ENCODE data around the gene TP53RK.
A peak's percentile ranks its signal among the peaks of the same experiment; 100 is the strongest.

The TP53RK gene

DNA sequence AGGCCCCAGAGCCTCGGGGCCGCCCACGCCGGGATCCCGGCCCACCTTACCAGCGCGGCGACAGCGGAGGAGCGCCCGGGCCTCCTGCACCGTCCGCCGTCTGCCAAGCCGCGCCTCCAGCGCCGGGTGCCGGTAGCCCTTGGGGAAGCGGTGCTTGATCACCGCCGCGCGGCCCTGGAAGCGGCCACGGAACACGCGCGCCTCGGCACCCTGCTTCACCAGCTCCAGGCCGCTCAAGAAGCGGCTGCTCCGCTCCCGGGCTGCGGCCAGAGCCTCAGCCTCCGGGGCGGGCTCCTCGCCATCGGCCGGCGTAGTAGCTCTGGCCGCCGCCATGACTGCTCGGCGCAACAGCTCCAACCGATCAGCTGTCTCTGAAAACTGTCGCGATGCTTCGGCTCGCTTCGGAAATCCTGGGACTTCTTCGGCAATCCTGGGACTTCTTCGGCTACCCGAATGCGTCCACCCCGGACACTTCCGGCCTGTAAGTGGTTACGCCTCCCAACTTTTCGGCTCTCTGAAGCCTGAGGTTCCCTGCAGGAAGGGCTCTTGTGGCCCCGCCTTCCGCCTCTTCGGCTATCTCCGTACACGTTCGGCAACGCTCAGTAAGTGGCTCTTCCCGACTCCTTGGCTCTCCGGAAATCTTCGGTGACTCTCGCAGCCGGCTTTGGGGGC is at the start of gene TP53RK:
TSS of gene TP53RK (minus strand) at position 363 of the 672 bp plus-strand sequence. CDS start at position 333, 30 bp downstream.
- peak; percentile 85 for DNase-seq

DNA sequence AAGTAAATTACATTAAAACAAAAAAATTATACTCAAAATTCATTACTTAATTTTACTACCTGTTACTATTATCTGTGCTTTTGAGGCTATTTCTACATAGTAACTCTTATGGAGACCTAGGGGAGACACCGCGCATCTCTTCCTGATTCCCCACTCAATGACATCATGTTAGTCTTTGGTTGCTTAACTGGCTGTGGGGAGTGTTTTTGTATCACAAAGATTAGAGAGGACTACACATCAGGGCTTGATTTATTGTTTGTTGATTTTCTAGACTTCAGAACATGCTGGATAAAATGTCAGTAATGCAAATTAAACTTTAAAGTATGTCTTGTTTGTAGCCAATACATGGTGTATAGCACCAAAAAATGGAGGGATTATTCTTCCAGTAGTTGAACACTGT is 46.2 kb upstream of the TP53RK start:
- no peak for DNase-seq

- no peak for DNase-seq
Measured at GRCh38 chr20:46731770-46732169, 42.5 kb upstream of the TP53RK start.

- no peak for DNase-seq
Measured at GRCh38 chr20:46725186-46726165, 36.2 kb upstream of the TP53RK start.

DNA sequence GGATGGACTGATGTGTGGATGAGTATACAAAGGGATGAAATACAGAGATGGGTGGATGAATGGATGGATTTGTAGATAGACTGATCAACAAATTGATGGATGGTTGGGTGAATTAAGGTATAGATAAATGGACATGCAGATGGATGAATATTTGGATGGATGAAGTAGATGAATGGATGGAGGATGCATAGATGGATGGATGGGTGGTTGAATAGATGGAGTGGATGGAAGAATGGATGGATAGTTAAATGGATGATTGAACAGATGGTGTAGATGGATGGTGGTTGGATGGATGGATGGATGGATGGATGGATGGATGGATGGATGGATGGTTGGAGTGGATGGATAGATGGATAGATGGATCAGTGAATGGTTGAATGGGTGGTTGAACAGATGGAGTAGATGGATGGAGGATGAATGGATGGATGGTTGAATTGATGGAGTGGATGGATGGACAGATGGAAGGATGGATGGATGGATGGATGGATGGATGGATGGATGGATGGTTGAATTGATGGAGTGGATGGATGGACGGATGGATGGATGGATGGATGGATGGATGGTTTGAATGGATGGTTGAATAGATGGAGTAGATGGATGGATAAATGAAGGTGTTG is 35.2 kb upstream of the TP53RK start:
- DNase-seq, result no peak

GRCh38 chr20:46723039-46723438 is 33.8 kb upstream of the TP53RK start:
- DNase-seq, result no peak

DNA sequence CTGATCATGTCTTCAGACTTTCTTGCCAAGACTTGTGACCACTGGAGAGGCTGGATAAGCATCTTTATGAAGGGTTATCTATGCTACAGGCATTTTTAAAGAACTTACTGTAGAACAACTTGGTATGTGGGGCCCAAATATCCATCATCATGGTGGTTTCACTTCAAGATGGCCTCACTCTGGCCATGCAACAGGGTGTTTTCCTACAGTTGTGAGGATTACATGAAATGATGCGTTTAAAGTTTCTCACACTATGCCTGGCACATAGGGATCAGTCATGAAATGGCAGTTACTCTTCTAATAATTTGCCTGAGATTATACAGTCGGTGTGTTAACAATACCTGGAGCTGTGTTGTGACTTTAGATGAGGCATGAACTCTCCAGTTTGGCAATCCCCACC is 33.2 kb upstream of the TP53RK start:
- no peak for DNase-seq

DNA sequence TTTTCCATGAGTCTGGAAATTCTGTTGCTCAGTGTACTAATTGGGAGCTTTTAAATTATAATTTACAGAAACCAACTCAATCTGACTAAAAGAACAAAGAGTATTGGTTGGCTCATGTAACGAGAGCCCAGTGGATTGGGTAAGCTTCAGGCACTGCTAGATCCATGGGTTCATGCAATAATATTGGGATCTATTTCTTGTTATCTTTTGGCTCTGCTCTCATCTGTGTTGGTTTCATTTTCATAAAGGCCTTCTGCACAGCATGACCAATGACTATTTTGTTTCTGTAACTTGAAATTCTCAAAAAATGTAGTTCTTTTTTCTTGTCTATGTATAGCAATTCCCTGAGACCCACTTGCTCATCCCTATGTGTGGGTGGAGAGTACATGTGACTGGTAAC is 32.2 kb upstream of the TP53RK start:
- no peak for DNase-seq

- no peak for DNase-seq
Measured at GRCh38 chr20:46720776-46721425, 31.7 kb upstream of the TP53RK start.

- DNase-seq, result no peak
Measured at GRCh38 chr20:46720019-46720418, 30.8 kb upstream of the TP53RK start.

DNA sequence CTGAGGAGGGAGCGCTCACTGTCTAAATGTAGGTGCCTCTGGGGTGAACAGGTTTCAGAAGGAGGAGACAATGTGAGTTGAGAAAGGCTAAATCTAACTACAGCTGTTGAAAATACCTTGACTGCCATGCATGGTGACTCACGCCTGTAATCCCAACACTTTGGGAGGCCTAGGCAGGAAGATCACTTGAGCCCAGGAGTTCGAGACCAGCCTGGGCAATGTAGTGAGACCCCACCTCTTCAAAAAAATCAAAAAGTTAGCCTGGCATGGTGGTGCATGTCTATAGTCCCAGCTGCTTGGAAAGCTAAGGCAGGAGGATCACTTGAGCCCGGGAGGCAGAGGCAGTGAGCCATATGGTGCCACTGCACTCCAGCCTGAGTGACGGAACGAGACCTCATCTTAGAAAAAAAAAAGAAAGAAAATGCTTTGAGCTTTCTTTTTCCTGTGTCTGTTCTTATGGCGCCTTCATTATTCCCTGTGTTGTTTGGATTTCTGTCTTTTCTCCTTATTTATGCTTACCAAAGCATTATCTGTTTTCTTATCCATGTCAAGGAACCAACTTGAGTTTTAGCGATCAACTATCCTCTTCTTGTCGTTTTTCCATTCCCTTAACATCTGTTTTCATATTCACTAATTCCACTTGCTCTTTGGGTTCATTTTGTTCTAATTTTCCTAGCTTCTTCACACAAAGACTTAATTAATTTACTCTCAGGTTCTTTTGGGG is 28.7 kb upstream of the TP53RK start:
- DNase-seq, result no peak

- no peak for DNase-seq
Measured at GRCh38 chr20:46715292-46715756, 26.1 kb upstream of the TP53RK start.

- no peak for DNase-seq
Measured at GRCh38 chr20:46713957-46714834, 25.0 kb upstream of the TP53RK start.

DNA sequence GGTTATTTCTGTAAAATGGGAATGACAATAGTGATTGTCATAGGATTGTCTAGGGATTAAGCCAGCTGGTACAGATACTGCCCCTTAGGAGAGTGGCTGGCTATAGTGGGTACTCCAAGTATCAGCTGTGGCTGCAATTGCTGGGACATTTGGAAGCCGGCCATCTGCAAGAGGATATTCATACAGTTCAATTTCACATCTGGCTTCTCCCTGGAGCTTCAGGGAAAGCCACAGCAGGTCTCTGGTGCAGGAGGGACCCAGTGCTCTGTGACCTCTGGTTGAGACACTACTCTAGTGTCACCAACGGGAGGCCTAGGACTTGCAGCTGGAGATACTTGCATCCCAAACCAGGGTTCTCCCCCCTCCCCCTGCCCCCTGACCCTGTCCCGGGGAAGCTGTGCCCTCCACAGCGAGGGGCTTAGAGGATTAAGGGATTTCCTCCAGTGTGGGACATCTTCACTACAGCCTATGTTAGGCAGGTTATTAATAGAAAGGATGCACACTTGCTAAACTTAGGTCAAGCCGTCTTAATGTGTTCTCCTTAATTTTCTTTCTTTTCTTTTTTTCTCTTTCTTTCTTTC is 22.9 kb upstream of the TP53RK start:
- DNase-seq, result no peak

- DNase-seq, result no peak
Measured at GRCh38 chr20:46710153-46710913, 21.1 kb upstream of the TP53RK start.

- no peak for DNase-seq
Measured at GRCh38 chr20:46709459-46710152, 20.4 kb upstream of the TP53RK start, which contains the start of gene SLC2A10. Gene SLC2A10, plus strand, starts transcription at chr20:46709649. Its CDS starts 88 bp downstream, at chr20:46709737.

DNA sequence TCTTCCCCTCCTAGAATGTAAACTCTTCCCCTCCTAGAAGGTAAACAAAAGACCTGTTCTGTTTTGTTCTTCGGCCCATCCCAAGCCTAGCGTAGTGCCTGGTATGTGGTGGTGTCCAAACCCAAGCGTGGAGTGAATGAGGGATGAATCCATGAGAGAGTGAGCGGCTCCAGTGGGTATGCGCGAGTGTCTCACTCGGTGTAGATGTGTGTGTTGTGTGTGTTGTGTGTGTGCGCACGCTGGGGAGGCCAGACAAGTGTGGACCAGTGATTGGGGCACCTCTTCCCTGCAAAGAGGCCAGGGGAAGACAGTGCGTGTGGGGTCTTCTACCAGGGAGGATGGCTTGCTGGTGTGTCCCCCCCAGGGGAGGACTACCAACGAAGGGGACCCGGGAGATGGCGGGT is 19.8 kb upstream of the TP53RK start:
- DNase-seq, result no peak

- DNase-seq, result no peak
Measured at GRCh38 chr20:46708172-46708860, 19.1 kb upstream of the TP53RK start.

DNA sequence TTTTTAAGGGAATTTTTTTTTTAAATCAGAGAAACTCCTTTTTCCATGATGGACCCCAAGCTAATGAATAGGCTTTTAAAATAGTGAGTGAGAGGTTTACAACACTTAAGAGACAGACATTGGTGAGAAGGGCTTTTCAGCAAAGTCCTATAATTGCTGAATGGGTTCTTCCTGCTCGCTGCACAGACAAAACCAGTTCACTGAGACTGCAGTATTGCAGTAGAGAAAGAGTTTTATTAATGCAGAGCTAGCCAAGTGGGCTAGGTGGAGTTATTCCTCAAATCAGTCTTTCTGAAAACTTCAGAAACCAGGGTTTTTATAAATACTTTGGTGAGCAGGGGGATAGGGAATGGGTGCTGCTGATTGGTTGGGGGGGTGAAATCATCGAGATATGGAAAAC is 17.0 kb upstream of the TP53RK start:
- DNase-seq, result no peak

All from DMS79 treated with DMSO at 0.1 percent for 48 hours (cell line).